HCT116 (cell line): Measurements from ENCODE around the gene MAML3. TPM values are rescaled to one million over a fixed set of nuclear protein-coding genes. Genes with fewer than 3 reads are reported as not detected.

ENCODE experiments used
- ATAC-seq: fragments of 200-7000 bp; cut with Tn5 transposase; 2 replicates; pipeline ENCODE4 v1.9.1; 2020; ENCODE audit warnings: mild to moderate bottlenecking, moderate library complexity
- BruUV-seq: library from RNA; stranded (reverse); fragments of 400-500 nt; replicated peaks from 2 replicates; lab custom pipeline; 2021; lab: Mats Ljungman, UMichigan
- CTCF ChIA-PET: fragments of 300-600 bp; sonication (Branson Sonifier 250); formaldehyde crosslinking; loops from one replicate; lab custom pipeline; 2021; ENCODE audit warnings: antibody characterized with exemption; lab: Charles Lee
- POLR2A ChIA-PET: fragments of 300-600, 350-600 bp; sonication (Branson Sonifier 250); formaldehyde crosslinking; loops from one replicate; lab custom pipeline; 2021; ENCODE audit warnings: antibody characterized with exemption; lab: Charles Lee
- RAD21 ChIA-PET, 2 experiments: fragments of 300-600 bp; sonication (Branson Sonifier 250); formaldehyde crosslinking; loops; one replicate each; lab custom pipeline; 2023; ENCODE audit warnings: low total read pairs in 2 of 2; ENCODE audit not compliant: uncharacterized antibody in 2 of 2, unreplicated experiment in 2 of 2, low non-redundant PET in 1 of 2; lab: Charles Lee
- DNase-seq: peaks from one replicate; pipeline ENCODE4 v3.0.0-alpha.2; 2010; ENCODE audit warnings: low read depth, low spot score
- H2AFZ ChIP-seq: fragments of 200-600 bp; shearing (Covaris generic), sonication (generic); 2 replicates; pipeline ENCODE4 v1.6.1; 2017; ENCODE audit warnings: low read depth, mixed run types, mixed read lengths, antibody characterized with exemption, low read length; ENCODE audit not compliant: poor library complexity, severe bottlenecking
- H3K27ac ChIP-seq: 2 replicates; pipeline ENCODE4 v1.5.1; 2012; ENCODE audit warnings: low read depth, low read length
- H3K27me3 ChIP-seq: fragments of 200-600 bp; sonication (generic); 2 replicates; pipeline ENCODE4 v1.6.1; 2016; ENCODE audit warnings: mixed run types, low read length, mixed read lengths; ENCODE audit not compliant: insufficient read depth
- H3K36me3 ChIP-seq, 2 experiments: fragments of 200-500 bp in 1 of 2; fragments of 200-600 bp in 1 of 2; sonication (Bioruptor generic) in 1 of 2; sonication (generic) in 1 of 2; 2 replicates each; pipeline versions ENCODE4 v1.5.1 to v1.6.1; 2014 to 2016; ENCODE audit warnings: low read length in 2 of 2, inconsistent platforms in 1 of 2, mixed read lengths in 1 of 2, mixed run types in 1 of 2; ENCODE audit not compliant: insufficient read depth in 2 of 2, control insufficient read depth in 1 of 2
- H3K4me1 ChIP-seq, 2 experiments: fragments of 200-600 bp in 1 of 2; sonication (generic) in 1 of 2; 2 replicates each; pipeline versions ENCODE4 v1.5.1 to v1.6.1; 2012 to 2017; ENCODE audit warnings: low read length in 2 of 2, inconsistent platforms in 1 of 2, mild to moderate bottlenecking in 1 of 2, mixed read lengths in 1 of 2, mixed run types in 1 of 2, moderate library complexity in 1 of 2; ENCODE audit not compliant: insufficient read depth in 2 of 2, control insufficient read depth in 1 of 2
- H3K4me2 ChIP-seq: fragments of 200-600 bp; sonication (generic); 2 replicates; pipeline ENCODE4 v1.6.1; 2017; ENCODE audit warnings: mixed run types, low read length, mixed read lengths
- H3K4me3 ChIP-seq, 2 experiments: fragments of 200-600 bp in 1 of 2; sonication (generic) in 1 of 2; replicated peaks in 1 of 2; 2 replicates each; pipeline ENCODE4 v1.5.1; 2011 to 2016; ENCODE audit warnings: low read length in 2 of 2, control low read depth in 1 of 2, low read depth in 1 of 2, mild to moderate bottlenecking in 1 of 2, mixed read lengths in 1 of 2, mixed run types in 1 of 2
- H3K79me2 ChIP-seq: fragments of 200-600 bp; sonication (generic); 2 replicates; pipeline ENCODE4 v1.6.1; 2017; ENCODE audit warnings: mild to moderate bottlenecking, mixed run types, low read length, moderate library complexity, mixed read lengths; ENCODE audit not compliant: insufficient read depth
- H3K9ac ChIP-seq: fragments of 200-600 bp; sonication (generic); 2 replicates; pipeline ENCODE4 v1.6.1; 2016; ENCODE audit warnings: low read length, mixed read lengths
- H3K9me2 ChIP-seq: fragments of 200-600 bp; sonication (generic), shearing (Covaris generic); 2 replicates; pipeline ENCODE4 v1.6.1; 2017; ENCODE audit warnings: mixed run types, mild to moderate bottlenecking, moderate library complexity; ENCODE audit not compliant: insufficient read depth
- H3K9me3 ChIP-seq, 2 experiments: fragments of 200-500 bp in 1 of 2; fragments of 200-600 bp in 1 of 2; sonication (Bioruptor generic) in 1 of 2; sonication (generic) in 1 of 2; 2 replicates each; pipeline ENCODE4 v1.6.1; 2014 to 2017; ENCODE audit warnings: low read length in 2 of 2, mixed read lengths in 2 of 2, inconsistent platforms in 1 of 2, low read depth in 1 of 2, mild to moderate bottlenecking in 1 of 2, mixed run types in 1 of 2, moderate library complexity in 1 of 2; ENCODE audit not compliant: control insufficient read depth in 1 of 2, insufficient read depth in 1 of 2
- H4K20me1 ChIP-seq: fragments of 200-600 bp; sonication (generic), shearing (Covaris generic); 2 replicates; pipeline ENCODE4 v1.6.1; 2017; ENCODE audit warnings: mixed run types, mild to moderate bottlenecking, moderate library complexity; ENCODE audit not compliant: insufficient read depth
- ATF3 ChIP-seq: IDR thresholded peaks from 2 replicates; pipeline ENCODE4 v1.6.1; 2012
- CEBPB ChIP-seq: IDR thresholded peaks from 2 replicates; pipeline ENCODE4 v1.6.1; 2012; ENCODE audit warnings: low read depth
- RAD21 ChIP-seq: IDR thresholded peaks from 2 replicates; pipeline ENCODE4 v1.6.1; 2012; ENCODE audit warnings: low read depth, mild to moderate bottlenecking
- intact Hi-C: fragments of 100-400 bp; cut with micrococcal nuclease; formaldehyde crosslinking; loops from 2 replicates; pipeline ENCODE4 v1.10.0; 2022
- total RNA-seq: library from RNA; stranded (reverse); gene quantifications from one replicate; pipeline ENCODE4 v1.2.1, GENCODE V29; 2021; ENCODE audit not compliant: unreplicated experiment
- TF ChIP-seq, protein P1 (sequence below): IDR thresholded peaks from 2 replicates; pipeline ENCODE4 v1.6.1; 2012; ENCODE audit warnings: low read depth

Gene MAML3
- total RNA-seq, 1 experiment from 2014 or later: 3.1 TPM

GRCh38 chr4:139834981-139835391 lies 319.0 kb downstream of the MAML3 start:
- ATAC-seq: no peak
- H3K9ac ChIP-seq: no peak overlapping the region
- no peaks in the 10 kb centered on the region for H3K9me2 ChIP-seq
- no TSS peak for BruUV-seq
- no peak for DNase-seq
- no peak overlapping the region for H2AFZ ChIP-seq
- H3K9me3 ChIP-seq: no peaks in the 10 kb centered on the region
- no peak overlapping the region for H3K4me2 ChIP-seq
- H3K4me1 ChIP-seq: peaks cover 2 to 5% of the 10 kb centered on the region in 2 experiments; a peak in 2 of 4 replicates
- ChIA-PET RAD21 (no interaction called here), CTCF (no interaction called here), POLR2A (no interaction called here)
- no peak overlapping the region for H3K27ac ChIP-seq
- H3K4me3 ChIP-seq: no peak overlapping the region
- no peaks in the 10 kb centered on the region for H3K36me3 ChIP-seq
- intact Hi-C loops: no loop called here
- H4K20me1 ChIP-seq: no peaks in the 10 kb centered on the region
- TF ChIP-seq CEBPB (no peak), RAD21 (no peak)
- no peaks in the 10 kb centered on the region for H3K27me3 ChIP-seq
- no peaks in the 10 kb centered on the region for H3K79me2 ChIP-seq

GRCh38 chr4:139834226-139834662 lies 319.7 kb downstream of the MAML3 start:
- intact Hi-C loops: no loop called here
- RAD21 ChIA-PET: no interaction called here
- Histone ChIP-seq H3K4me1 (peaks cover 2 to 5% of the 10 kb centered on the region in 2 experiments; a peak in 2 of 4 replicates), H3K9me3 (no peaks in the 10 kb centered on the region), H3K9ac (no peak overlapping the region), H3K27ac (no peak overlapping the region)
- DNase-seq: no peak
- TF ChIP-seq, protein P1, sequence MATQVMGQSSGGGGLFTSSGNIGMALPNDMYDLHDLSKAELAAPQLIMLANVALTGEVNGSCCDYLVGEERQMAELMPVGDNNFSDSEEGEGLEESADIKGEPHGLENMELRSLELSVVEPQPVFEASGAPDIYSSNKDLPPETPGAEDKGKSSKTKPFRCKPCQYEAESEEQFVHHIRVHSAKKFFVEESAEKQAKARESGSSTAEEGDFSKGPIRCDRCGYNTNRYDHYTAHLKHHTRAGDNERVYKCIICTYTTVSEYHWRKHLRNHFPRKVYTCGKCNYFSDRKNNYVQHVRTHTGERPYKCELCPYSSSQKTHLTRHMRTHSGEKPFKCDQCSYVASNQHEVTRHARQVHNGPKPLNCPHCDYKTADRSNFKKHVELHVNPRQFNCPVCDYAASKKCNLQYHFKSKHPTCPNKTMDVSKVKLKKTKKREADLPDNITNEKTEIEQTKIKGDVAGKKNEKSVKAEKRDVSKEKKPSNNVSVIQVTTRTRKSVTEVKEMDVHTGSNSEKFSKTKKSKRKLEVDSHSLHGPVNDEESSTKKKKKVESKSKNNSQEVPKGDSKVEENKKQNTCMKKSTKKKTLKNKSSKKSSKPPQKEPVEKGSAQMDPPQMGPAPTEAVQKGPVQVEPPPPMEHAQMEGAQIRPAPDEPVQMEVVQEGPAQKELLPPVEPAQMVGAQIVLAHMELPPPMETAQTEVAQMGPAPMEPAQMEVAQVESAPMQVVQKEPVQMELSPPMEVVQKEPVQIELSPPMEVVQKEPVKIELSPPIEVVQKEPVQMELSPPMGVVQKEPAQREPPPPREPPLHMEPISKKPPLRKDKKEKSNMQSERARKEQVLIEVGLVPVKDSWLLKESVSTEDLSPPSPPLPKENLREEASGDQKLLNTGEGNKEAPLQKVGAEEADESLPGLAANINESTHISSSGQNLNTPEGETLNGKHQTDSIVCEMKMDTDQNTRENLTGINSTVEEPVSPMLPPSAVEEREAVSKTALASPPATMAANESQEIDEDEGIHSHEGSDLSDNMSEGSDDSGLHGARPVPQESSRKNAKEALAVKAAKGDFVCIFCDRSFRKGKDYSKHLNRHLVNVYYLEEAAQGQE: no peak
- TF ChIP-seq ATF3: no peak
- TF ChIP-seq, all 23 proteins: peak for 0
- H3K27me3 ChIP-seq: no peaks in the 10 kb centered on the region
- no TSS peak for BruUV-seq
- no peak overlapping the region for H3K4me3 ChIP-seq
- H3K79me2 ChIP-seq: no peaks in the 10 kb centered on the region
- no peaks in the 10 kb centered on the region for H3K9me2 ChIP-seq
- H2AFZ ChIP-seq: no peak overlapping the region
- no peak overlapping the region for H3K4me2 ChIP-seq
- ChIA-PET POLR2A (no interaction called here), CTCF (no interaction called here)
- H3K36me3 ChIP-seq: no peaks in the 10 kb centered on the region
- H4K20me1 ChIP-seq: no peaks in the 10 kb centered on the region
- ATAC-seq: no peak
